ENCODE data around the gene USH2A.

Gene USH2A

DNA sequence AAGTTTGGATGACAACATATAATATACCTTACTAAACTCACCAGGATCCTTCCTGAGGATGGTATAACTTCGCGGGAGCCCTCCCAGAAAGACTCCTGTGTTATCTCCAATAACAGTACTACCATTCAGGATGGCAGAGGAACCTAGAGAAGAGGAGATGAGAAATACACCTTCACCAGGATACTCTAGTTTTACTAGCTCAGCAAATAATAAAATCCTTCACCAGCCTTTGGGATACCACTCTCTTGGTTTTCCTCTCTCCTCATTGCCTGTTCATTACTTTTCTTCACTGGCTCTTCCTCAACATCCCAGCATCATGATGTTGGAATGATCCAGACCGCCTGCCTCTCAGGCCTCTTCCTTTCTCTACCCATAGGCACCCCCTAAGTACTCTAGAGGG is 336.6 kb downstream of the USH2A start:
- H3K36me3 ChIP-seq (ENCODE audit: insufficient read depth, low read length) = no peaks in the 10 kb centered on the region
- H3K4me2 ChIP-seq (ENCODE audit: insufficient read depth, low read length) = no peak overlapping the region
- H3K4me3 ChIP-seq (ENCODE audit: low read depth in 1 of 2, low read length in 2 of 2) = no peak overlapping the region
- no peaks in the 10 kb centered on the region for H3K79me2 ChIP-seq (ENCODE audit: insufficient read depth, low read length)
- no peaks in the 10 kb centered on the region for H4K20me1 ChIP-seq (ENCODE audit: insufficient read depth, low read length)
- no peaks in the 10 kb centered on the region for H3K9me3 ChIP-seq (ENCODE audit: insufficient read depth, low read length, severe bottlenecking)
- no peak overlapping the region for H3K27ac ChIP-seq (ENCODE audit: low read length)
- TF ChIP-seq EZH2 (IDR thresholded peaks at IDR 0.05; ENCODE audit: borderline replicate concordance, low read depth, low read length, severe bottlenecking) = no peak
- TF ChIP-seq, protein P1, sequence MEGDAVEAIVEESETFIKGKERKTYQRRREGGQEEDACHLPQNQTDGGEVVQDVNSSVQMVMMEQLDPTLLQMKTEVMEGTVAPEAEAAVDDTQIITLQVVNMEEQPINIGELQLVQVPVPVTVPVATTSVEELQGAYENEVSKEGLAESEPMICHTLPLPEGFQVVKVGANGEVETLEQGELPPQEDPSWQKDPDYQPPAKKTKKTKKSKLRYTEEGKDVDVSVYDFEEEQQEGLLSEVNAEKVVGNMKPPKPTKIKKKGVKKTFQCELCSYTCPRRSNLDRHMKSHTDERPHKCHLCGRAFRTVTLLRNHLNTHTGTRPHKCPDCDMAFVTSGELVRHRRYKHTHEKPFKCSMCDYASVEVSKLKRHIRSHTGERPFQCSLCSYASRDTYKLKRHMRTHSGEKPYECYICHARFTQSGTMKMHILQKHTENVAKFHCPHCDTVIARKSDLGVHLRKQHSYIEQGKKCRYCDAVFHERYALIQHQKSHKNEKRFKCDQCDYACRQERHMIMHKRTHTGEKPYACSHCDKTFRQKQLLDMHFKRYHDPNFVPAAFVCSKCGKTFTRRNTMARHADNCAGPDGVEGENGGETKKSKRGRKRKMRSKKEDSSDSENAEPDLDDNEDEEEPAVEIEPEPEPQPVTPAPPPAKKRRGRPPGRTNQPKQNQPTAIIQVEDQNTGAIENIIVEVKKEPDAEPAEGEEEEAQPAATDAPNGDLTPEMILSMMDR (IDR thresholded peaks at IDR 0.05; ENCODE audit: borderline replicate concordance, extremely low read depth, low read length, poor library complexity, severe bottlenecking) = no peak
- no peaks in the 10 kb centered on the region for H3K4me1 ChIP-seq (ENCODE audit: insufficient read depth, low read length)
- DNase-seq (no peak), ATAC-seq (ENCODE audit: insufficient read depth, low read depth) (no peak)
- no peak overlapping the region for H3K9ac ChIP-seq (ENCODE audit: low read depth, low read length)
- H2AFZ ChIP-seq (ENCODE audit: low read depth, low read length) = no peak overlapping the region
- H3K27me3 ChIP-seq (ENCODE audit: insufficient read depth, low read length, poor library complexity) = no peaks in the 10 kb centered on the region

DNA sequence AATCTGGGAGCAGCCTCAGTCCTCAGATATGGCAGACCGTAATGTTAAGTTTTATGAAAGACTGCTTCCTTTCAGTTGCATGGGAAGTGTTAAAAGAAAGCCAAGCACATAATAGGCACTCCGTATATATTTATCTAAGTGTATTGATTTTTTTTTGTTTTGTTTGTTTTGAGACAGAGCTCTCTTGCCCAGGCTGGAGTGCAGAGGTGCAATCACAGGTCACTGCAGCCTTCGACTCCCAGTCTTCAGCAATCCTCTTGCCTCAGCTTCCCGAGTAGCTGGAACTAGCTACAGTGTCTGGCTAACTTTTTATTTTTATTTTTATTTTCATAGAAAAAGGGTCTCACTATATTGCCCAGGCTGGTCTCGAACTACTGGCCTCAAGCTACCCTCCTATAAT is 341.8 kb downstream of the USH2A start:
- DNase-seq (no peak), ATAC-seq (ENCODE audit: insufficient read depth, low read depth) (no peak)
- Histone ChIP-seq H3K27ac (ENCODE audit: low read length) (no peak overlapping the region), H3K9ac (ENCODE audit: low read depth, low read length) (no peak overlapping the region), H4K20me1 (ENCODE audit: insufficient read depth, low read length) (no peaks in the 10 kb centered on the region), H3K9me3 (ENCODE audit: insufficient read depth, low read length, severe bottlenecking) (no peaks in the 10 kb centered on the region), H3K36me3 (ENCODE audit: insufficient read depth, low read length) (no peaks in the 10 kb centered on the region), H3K79me2 (ENCODE audit: insufficient read depth, low read length) (no peaks in the 10 kb centered on the region), H3K27me3 (ENCODE audit: insufficient read depth, low read length, poor library complexity) (no peaks in the 10 kb centered on the region), H3K4me3 (ENCODE audit: low read depth in 1 of 2, low read length in 2 of 2) (no peak overlapping the region), H3K4me1 (ENCODE audit: insufficient read depth, low read length) (no peaks in the 10 kb centered on the region), H2AFZ (ENCODE audit: low read depth, low read length) (no peak overlapping the region), H3K4me2 (ENCODE audit: insufficient read depth, low read length) (no peak overlapping the region)
- TF ChIP-seq, protein P1 (IDR thresholded peaks at IDR 0.05; ENCODE audit: borderline replicate concordance, extremely low read depth, low read length, poor library complexity, severe bottlenecking) = no peak

DNA sequence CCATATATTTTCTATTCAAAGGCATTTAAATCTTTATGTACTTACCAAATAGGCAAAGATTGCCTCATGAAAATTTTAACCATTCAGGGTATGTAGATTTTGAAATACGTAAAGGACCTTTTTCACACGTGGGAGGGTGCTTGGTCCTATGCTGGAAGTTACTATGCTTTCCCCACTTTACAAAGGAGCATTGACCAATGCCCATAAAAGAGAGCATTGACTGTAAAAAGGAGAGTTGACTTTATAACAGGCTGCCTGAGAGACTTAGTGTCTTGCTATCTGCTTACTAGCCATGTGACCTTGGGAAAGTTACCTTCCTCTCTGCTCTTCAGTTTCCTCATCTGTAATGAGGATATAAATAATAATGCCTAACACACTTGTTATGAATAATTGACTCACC is 346.5 kb downstream of the USH2A start:
- Histone ChIP-seq H2AFZ (ENCODE audit: low read depth, low read length) (no peak overlapping the region), H3K4me2 (ENCODE audit: insufficient read depth, low read length) (no peak overlapping the region), H3K4me3 (ENCODE audit: low read depth in 1 of 2, low read length in 2 of 2) (no peak overlapping the region), H3K4me1 (ENCODE audit: insufficient read depth, low read length) (no peaks in the 10 kb centered on the region), H3K27me3 (ENCODE audit: insufficient read depth, low read length, poor library complexity) (no peaks in the 10 kb centered on the region), H3K79me2 (ENCODE audit: insufficient read depth, low read length) (no peaks in the 10 kb centered on the region), H3K9me3 (ENCODE audit: insufficient read depth, low read length, severe bottlenecking) (no peaks in the 10 kb centered on the region), H4K20me1 (ENCODE audit: insufficient read depth, low read length) (no peaks in the 10 kb centered on the region), H3K36me3 (ENCODE audit: insufficient read depth, low read length) (no peaks in the 10 kb centered on the region), H3K27ac (ENCODE audit: low read length) (no peak overlapping the region), H3K9ac (ENCODE audit: low read depth, low read length) (no peak overlapping the region)
- DNase-seq (no peak), ATAC-seq (ENCODE audit: insufficient read depth, low read depth) (no peak)
- no peak for TF ChIP-seq EZH2 (IDR thresholded peaks at IDR 0.05; ENCODE audit: borderline replicate concordance, low read depth, low read length, severe bottlenecking)

DNA sequence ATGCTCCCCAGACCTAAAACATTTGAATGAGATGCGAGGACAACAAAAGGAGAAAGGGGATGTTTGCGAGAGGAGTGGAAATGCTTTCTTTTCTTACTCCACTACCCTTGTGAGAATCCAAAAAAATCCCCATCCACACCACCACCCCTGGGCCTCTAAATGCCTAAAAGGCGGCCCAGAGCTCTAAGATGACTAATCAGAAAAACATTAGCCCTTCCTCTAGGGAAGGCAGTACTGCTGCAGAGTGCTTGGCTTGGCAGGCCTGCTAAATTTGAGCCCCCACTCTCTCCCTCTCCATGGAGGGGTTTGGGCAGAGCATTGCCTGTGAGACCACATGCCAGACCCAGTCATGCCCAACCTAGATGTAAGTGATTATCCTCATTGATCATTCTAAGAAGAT is 347.9 kb downstream of the USH2A start:
- H2AFZ ChIP-seq (ENCODE audit: low read depth, low read length) = no peak overlapping the region

More for the DNA sequence above, 347.9 kb downstream of the USH2A start:
- no peaks in the 10 kb centered on the region for H3K79me2 ChIP-seq (ENCODE audit: insufficient read depth, low read length)
- no peaks in the 10 kb centered on the region for H3K27me3 ChIP-seq (ENCODE audit: insufficient read depth, low read length, poor library complexity)
- no peak overlapping the region for H3K4me2 ChIP-seq (ENCODE audit: insufficient read depth, low read length)
- H3K9ac ChIP-seq (ENCODE audit: low read depth, low read length) = no peak overlapping the region
- H3K4me3 ChIP-seq (ENCODE audit: low read depth in 1 of 2, low read length in 2 of 2) = no peak overlapping the region
- no peak for TF ChIP-seq EZH2 (IDR thresholded peaks at IDR 0.05; ENCODE audit: borderline replicate concordance, low read depth, low read length, severe bottlenecking)
- TF ChIP-seq, protein P1 (IDR thresholded peaks at IDR 0.05; ENCODE audit: borderline replicate concordance, extremely low read depth, low read length, poor library complexity, severe bottlenecking) = no peak
- ATAC-seq (ENCODE audit: insufficient read depth, low read depth) = no peak
- no peak overlapping the region for H3K27ac ChIP-seq (ENCODE audit: low read length)
- H4K20me1 ChIP-seq (ENCODE audit: insufficient read depth, low read length) = no peaks in the 10 kb centered on the region
- H3K9me3 ChIP-seq (ENCODE audit: insufficient read depth, low read length, severe bottlenecking) = no peaks in the 10 kb centered on the region
- no peak for DNase-seq
- H3K4me1 ChIP-seq (ENCODE audit: insufficient read depth, low read length) = no peaks in the 10 kb centered on the region
- no peaks in the 10 kb centered on the region for H3K36me3 ChIP-seq (ENCODE audit: insufficient read depth, low read length)

All from DND-41 (cell line).